HepG2 (cell line): ENCODE data around the gene CENPP. TPM values are rescaled to one million over a fixed set of nuclear protein-coding genes. Genes with fewer than 3 reads are reported as not detected.

ENCODE experiments used
- ATAC-seq: fragments of 200-7000 bp; cut with Tn5 transposase; 3 replicates; pipeline ENCODE4 v1.9.1; 2020; ENCODE audit warnings: mild to moderate bottlenecking, moderate library complexity
- BruUV-seq: library from RNA; stranded (reverse); fragments of 400-500 nt; replicated peaks from 2 replicates; lab custom pipeline; 2021; lab: Mats Ljungman, UMichigan
- CTCF ChIA-PET: fragments of 300-600 bp; formaldehyde crosslinking; extraction: SDS; loops from one replicate; lab custom pipeline; 2021; ENCODE audit warnings: low total read pairs, inconsistent platforms, low intra/inter-chr PET ratio; lab: Yijun Ruan, JAX
- POLR2A ChIA-PET: fragments of 350-600 bp; sonication (Branson Sonifier 250); formaldehyde crosslinking; loops from one replicate; lab custom pipeline; 2020; ENCODE audit warnings: antibody characterized with exemption, inconsistent platforms; lab: Yijun Ruan, JAX
- DNase-seq: peaks from one replicate; pipeline ENCODE4 v3.0.0-alpha.2; 2015; ENCODE audit warnings: low spot score
- FAIRE-seq: peaks from 3 replicates; lab custom pipeline; 2011; peaks lifted over from hg19 to GRCh38; lab: Jason Lieb, UNC
- H2AFZ ChIP-seq: one replicate; pipeline ENCODE4 v1.6.1; 2011; ENCODE audit warnings: low read length, inconsistent platforms
- H3K27ac ChIP-seq: fragments of 300-600 bp; 3 replicates; pipeline ENCODE4 v1.8.0; 2011; ENCODE audit warnings: mixed run types, mild to moderate bottlenecking, mixed read lengths, low read length, inconsistent platforms; ENCODE audit not compliant: insufficient read depth; ENCODE audit errors: extremely low read length
- H3K27me3 ChIP-seq, 2 experiments: fragments of 200-600 bp in 1 of 2; 2 replicates in 1 of 2; 3 replicates in 1 of 2; pipeline versions ENCODE4 v1.6.0 to v1.8.0; 2011; ENCODE audit warnings: low read length in 2 of 2, mild to moderate bottlenecking in 2 of 2, moderate library complexity in 2 of 2, inconsistent platforms in 1 of 2; ENCODE audit not compliant: insufficient read depth in 2 of 2, control insufficient read depth in 1 of 2
- H3K36me3 ChIP-seq, 2 experiments: fragments of 200-600 bp in 1 of 2; replicated peaks in 1 of 2; 2 replicates in 1 of 2; 3 replicates in 1 of 2; pipeline versions ENCODE4 v1.5.1 to v1.8.0; 2011; ENCODE audit warnings: low read length in 2 of 2, inconsistent platforms in 1 of 2; ENCODE audit not compliant: insufficient read depth in 2 of 2, control insufficient read depth in 1 of 2
- H3K4me1 ChIP-seq: 2 replicates; pipeline ENCODE4 v1.5.1; 2012; ENCODE audit warnings: low read length, inconsistent platforms; ENCODE audit not compliant: insufficient read depth
- H3K4me2 ChIP-seq: 2 replicates; pipeline ENCODE4 v1.6.0; 2011; ENCODE audit warnings: low read depth, low read length, inconsistent platforms
- H3K4me3 ChIP-seq, 3 experiments: fragments of 200-600 bp in 1 of 3; sonication (generic), shearing (Covaris generic) in 1 of 3; replicated peaks in 1 of 3; 2 replicates each; pipeline ENCODE4 v1.5.1; 2011 to 2016; ENCODE audit warnings: low read length in 3 of 3, inconsistent platforms in 2 of 3, low read depth in 2 of 3, mild to moderate bottlenecking in 2 of 3, control low read depth in 1 of 3, mixed read lengths in 1 of 3; ENCODE audit not compliant: insufficient read depth in 1 of 3
- H3K79me2 ChIP-seq: one replicate; pipeline ENCODE4 v1.6.1; 2011; ENCODE audit warnings: low read length, inconsistent platforms; ENCODE audit not compliant: insufficient read depth
- H3K9ac ChIP-seq: 2 replicates; pipeline ENCODE4 v1.6.0; 2011; ENCODE audit warnings: mild to moderate bottlenecking, low read depth, low read length, inconsistent platforms; ENCODE audit not compliant: insufficient read depth
- H3K9me3 ChIP-seq: 2 replicates; pipeline ENCODE4 v1.5.1; 2012; ENCODE audit warnings: mild to moderate bottlenecking, low read length
- H4K20me1 ChIP-seq: 2 replicates; pipeline ENCODE4 v1.6.0; 2011; ENCODE audit warnings: inconsistent platforms, mild to moderate bottlenecking, low read length, moderate library complexity; ENCODE audit not compliant: insufficient read depth
- CERS6 ChIP-seq: sonication (generic); formaldehyde crosslinking; IDR thresholded peaks from 2 replicates; pipeline ENCODE4 v1.5.0; 2020; ENCODE audit warnings: missing genetic modification reagents
- GPBP1L1 ChIP-seq: sonication (generic); formaldehyde crosslinking; IDR thresholded peaks from 2 replicates; pipeline ENCODE4 v1.5.0; 2020; ENCODE audit warnings: mild to moderate bottlenecking, missing genetic modification reagents
- ONECUT2 ChIP-seq: sonication (generic); formaldehyde crosslinking; IDR thresholded peaks from 2 replicates; pipeline ENCODE4 v1.4.0; 2020; ENCODE audit warnings: missing genetic modification reagents
- SAP130 ChIP-seq: IDR thresholded peaks from 2 replicates; pipeline ENCODE4 v1.6.1; 2016; ENCODE audit warnings: low read depth
- ZBTB38 ChIP-seq: sonication (generic); formaldehyde crosslinking; IDR thresholded peaks from 2 replicates; pipeline ENCODE4 v1.5.1; 2020; ENCODE audit warnings: mild to moderate bottlenecking, missing genetic modification reagents
- ZNF121 ChIP-seq: sonication (generic); formaldehyde crosslinking; IDR thresholded peaks from 2 replicates; pipeline ENCODE4 v1.5.0; 2020; ENCODE audit warnings: mild to moderate bottlenecking, missing genetic modification reagents
- ZNF543 ChIP-seq: sonication (generic); formaldehyde crosslinking; IDR thresholded peaks from 2 replicates; pipeline ENCODE4 v1.4.0; 2020; ENCODE audit warnings: mild to moderate bottlenecking, missing genetic modification reagents
- ZNF687 ChIP-seq: sonication (generic); formaldehyde crosslinking; IDR thresholded peaks from 2 replicates; pipeline ENCODE4 v1.5.1; 2020; ENCODE audit warnings: mild to moderate bottlenecking, missing genetic modification reagents, moderate library complexity
- WGBS: methylation state at CpG from one replicate; pipeline ENCODE4 v1.1.6; 2017; ENCODE audit warnings: low lambda C conversion rate; 5-methylcytosine and 5-hydroxymethylcytosine counted together
- in situ Hi-C: cut with HindIII; loops from 2 replicates; pipeline ENCODE4 v1.10.0; 2017; ENCODE audit warnings: low pct_unique_long_range_greater_than_20kb; ENCODE audit not compliant: extremely low pct_ligation_motif_present
- intact Hi-C: fragments of 100-400 bp; cut with micrococcal nuclease; formaldehyde crosslinking; loops from one replicate; pipeline ENCODE4 v1.10.0; 2022; ENCODE audit not compliant: unreplicated experiment
- polyA plus RNA-seq, 8 experiments: library from polyadenylated mRNA; depleted of rRNA in 3 of 8; stranded (reverse) in 7 of 8; unstranded in 1 of 8; fragments of >200 nt; fragmentation: Illumina TruSeq in 4 of 8; extraction: Trizol in 4 of 8; gene quantifications; 2 replicates each; pipeline versions ENCODE4 v1.2.1 to v1.2.3, GENCODE V29; 2011 to 2016; ENCODE audit warnings: low read depth in 4 of 8, missing spikeins in 1 of 8, mixed read lengths in 1 of 8; ENCODE audit not compliant: insufficient read depth in 1 of 8
- total RNA-seq, 5 experiments: library from RNA; depleted of rRNA; stranded (reverse); fragments of >200 nt; fragmentation: Illumina TruSeq; extraction: Trizol; gene quantifications; 2 replicates each; pipeline ENCODE4 v1.2.3, GENCODE V29; 2016; ENCODE audit warnings: low read depth in 1 of 5

Gene CENPP
- total and polyA plus RNA-seq, 2 of the 13 experiments (the other 11 are each of a cell fraction or from before 2014, with no cell fraction given) = 2.0 to 11.4 TPM

- Histone ChIP-seq H2AFZ (no peak overlapping the region), H3K79me2 (no peaks in the 10 kb centered on the region), H3K9me3 (no peaks in the 10 kb centered on the region), H3K9ac (peak overlapping the region; percentile 14; the same call in 1 of the 2 replicates), H3K4me3 (no peak overlapping the region), H3K4me1 (peaks cover 63% of the 10 kb centered on the region), H3K36me3 (peaks cover 5 to 18% of the 10 kb centered on the region in 2 experiments), H4K20me1 (no peaks in the 10 kb centered on the region), H3K27me3 (no peaks in the 10 kb centered on the region), H3K27ac (peak overlapping the region; percentile 74), H3K4me2 (peak overlapping the region; percentile 37)
- BruUV-seq = no TSS peak
- intact Hi-C loops = no loop called here
- ATAC-seq (peak; percentile 10; the same call in 2 of the 3 replicates), DNase-seq (no peak), FAIRE-seq (no peak)
- 93% methylated on average over 7 of the region's 11 CpGs for WGBS
- in situ Hi-C loops = no loop called here
- ChIA-PET CTCF (no interaction called here), POLR2A (interaction anchor here (0.8 to 1.4 kb wide), 4 partner anchors 9 to 478 kb away, joined by 3 to 8 read pairs (median 4); no protein-coding TSS in a partner anchor)
- TF ChIP-seq ZBTB38 (CRISPR knock-in tag) = peak; percentile 62
- TF ChIP-seq ZNF687 (CRISPR knock-in tag) = peak; percentile 56
- TF ChIP-seq GPBP1L1 (CRISPR knock-in tag) = no peak
- peak; percentile 42; the same call in 1 of the 2 replicates for TF ChIP-seq ZNF121 (CRISPR knock-in tag)
- 0 out of 2 replicates have a peak, but pooled peaks have one; percentile 19 for TF ChIP-seq ZNF543 (CRISPR knock-in tag)
- 0 out of 2 replicates have a peak, but pooled peaks have one; percentile 36 for TF ChIP-seq CERS6 (CRISPR knock-in tag)
- TF ChIP-seq ONECUT2 (CRISPR knock-in tag) = no peak
- 0 out of 2 replicates have a peak, but pooled peaks have one; percentile 4 for TF ChIP-seq SAP130 (CRISPR knock-in tag)
Observed at GRCh38 chr9:92617195-92617813, 291.6 kb downstream of the CENPP start.
